ENCODE results near the gene PLCB1.

Gene PLCB1

DNA sequence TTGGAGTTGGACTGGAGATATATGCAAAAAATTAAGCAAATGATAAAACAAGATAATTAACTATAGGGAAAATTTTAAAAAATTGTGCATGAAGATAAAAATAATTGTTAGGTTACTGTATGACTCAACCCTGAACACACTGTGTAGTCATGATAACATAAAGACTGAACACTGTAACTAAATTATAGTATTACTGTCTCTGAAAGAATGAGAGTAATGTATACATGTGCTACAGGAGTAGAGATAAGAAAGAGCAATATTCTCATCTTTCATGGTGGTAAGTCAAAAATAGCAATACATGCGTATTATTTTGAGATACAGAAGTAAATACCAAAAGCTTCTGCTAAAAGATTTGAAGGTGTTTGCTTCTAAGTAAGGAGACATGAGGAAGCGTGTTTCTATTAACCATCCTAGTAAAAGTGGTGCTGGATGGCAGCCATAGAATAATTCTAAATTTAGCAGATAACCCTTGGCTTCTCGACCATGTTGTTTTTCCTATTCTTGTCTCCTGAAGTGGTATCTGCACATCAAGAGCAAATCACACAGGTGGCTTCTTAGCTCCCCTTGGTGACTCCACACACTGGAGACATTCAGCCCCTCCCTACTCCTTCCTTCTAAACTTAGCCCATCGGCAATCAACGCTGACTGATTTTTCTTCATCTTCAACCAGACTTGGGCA lies 546.2 kb downstream of the PLCB1 start:
- no peak for DNase-seq

DNA sequence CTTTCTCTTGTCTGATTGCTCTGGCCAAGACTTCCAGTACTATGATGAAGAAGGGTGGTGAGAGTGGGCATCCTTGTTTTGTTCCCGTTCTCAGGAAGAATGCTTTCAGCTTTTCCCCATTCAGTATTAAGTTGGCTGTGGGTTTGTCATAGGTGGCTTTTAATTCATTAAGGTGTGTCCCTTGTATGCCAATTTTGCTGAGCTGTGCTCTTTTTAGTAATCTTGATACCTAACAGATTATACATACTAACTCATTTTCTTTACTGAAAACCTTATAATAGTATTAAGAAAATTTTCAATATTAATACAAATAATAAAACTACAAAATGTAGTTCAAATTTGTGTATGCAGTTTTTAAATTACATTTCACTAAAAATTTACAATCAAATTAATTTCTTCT lies 557.3 kb downstream of the PLCB1 start:
- DNase-seq = no peak

GRCh38 chr20:8690074-8690473 lies 558.0 kb downstream of the PLCB1 start:
- no peak for DNase-seq

GRCh38 chr20:8693709-8694108 lies 561.6 kb downstream of the PLCB1 start:
- no peak for DNase-seq

GRCh38 chr20:8700756-8701155 lies 568.7 kb downstream of the PLCB1 start:
- no peak for DNase-seq

GRCh38 chr20:8706961-8707700 lies 575.1 kb downstream of the PLCB1 start:
- no peak for DNase-seq

DNA sequence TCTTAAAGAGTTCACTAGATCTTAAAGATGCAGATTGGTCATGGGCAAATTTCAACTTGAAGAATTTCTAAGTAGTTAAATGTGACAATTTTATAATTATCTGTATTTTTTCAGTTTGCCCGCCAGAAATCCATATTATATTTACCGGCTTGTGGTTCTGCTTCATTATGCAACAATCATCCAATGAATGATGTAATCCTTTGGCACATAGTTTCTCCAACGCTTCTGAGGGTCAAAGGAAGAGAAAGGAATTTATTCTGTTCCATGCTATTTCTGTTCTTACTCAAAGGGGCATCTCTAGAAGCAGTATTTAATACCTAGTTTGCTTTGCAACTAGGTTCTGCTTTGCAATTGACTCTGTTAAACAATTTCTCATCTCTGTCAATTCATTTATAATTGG lies 577.6 kb downstream of the PLCB1 start:
- DNase-seq = no peak

DNA sequence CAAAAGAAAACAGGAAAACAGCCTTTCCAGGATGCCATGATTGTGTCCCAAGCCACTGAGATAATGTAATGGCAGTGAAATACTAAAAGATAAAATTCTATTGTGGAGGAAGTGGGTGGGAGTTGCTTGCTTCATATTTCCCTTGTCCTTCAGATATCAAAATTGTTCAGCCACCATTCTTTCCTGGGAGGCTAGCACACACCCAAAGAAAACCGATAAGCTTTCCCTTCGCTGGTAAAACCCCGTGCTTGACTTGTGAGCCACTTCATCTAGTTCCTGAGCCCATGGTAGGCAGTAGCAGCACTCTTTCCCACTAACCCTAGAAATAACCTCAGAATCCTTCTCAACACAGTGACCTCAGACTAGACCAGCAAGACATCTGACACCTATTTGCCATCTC lies 579.4 kb downstream of the PLCB1 start:
- DNase-seq = no peak

- DNase-seq = no peak
Measured at GRCh38 chr20:8714206-8714605, 582.1 kb downstream of the PLCB1 start.

- no peak for DNase-seq
Measured at GRCh38 chr20:8718279-8718678, 586.2 kb downstream of the PLCB1 start.

DNA sequence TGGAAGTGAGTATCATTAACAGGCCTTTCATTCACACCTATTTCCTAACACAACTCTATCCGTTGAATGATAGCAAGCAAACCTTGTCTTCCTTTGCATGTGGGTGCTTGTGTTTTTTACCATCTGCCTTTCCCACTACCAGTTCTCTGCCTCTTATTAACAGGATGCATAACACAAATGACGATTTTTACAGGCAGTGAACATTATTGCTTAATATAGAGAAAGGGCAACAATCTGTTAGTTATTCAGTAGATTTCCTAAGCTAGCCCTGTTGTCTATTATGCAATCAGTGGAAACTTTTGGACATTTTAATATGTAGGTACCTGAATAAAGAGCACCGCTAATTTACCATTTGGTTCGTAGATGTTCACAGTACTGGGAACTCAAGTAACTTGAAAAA lies 588.0 kb downstream of the PLCB1 start:
- no peak for DNase-seq

DNA sequence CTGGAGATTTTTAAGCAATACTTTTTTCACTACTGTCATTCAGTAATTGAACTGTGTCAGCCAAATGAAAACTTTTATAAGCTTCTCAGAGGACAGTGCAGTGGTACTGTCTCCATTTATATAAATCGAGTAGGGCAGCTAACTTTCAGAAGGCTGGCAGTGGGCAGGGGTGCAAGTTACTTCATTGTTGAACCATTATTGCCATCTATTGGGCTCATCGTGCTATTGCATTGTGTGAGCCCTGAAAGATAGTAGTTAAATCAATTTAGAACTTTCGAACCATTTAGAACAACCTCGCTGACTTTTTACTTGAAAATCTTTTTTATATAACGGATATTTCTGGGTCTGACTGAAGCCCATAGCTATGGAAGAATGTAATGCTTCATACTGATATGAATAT lies 589.0 kb downstream of the PLCB1 start:
- DNase-seq = no peak

GRCh38 chr20:8722277-8722928 lies 590.3 kb downstream of the PLCB1 start:
- no peak for DNase-seq

DNA sequence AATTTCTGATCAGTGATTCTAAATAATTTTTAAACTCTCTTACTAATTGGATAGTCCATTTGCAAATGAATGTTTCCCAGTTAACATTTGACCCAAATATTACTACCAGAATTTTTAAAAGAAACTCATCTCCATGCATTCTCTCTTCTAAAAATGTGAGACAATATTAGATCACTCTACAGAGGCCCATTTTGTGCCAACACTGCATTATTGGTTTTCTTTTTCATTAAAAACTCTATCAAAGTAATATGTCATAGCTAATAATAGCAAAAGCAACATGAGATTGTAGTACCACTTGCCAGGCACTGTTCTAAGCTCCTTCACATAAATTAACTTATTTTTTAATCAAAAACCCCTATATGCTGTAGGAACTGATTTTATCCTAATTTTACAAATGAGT lies 591.2 kb downstream of the PLCB1 start:
- DNase-seq = no peak

DNA sequence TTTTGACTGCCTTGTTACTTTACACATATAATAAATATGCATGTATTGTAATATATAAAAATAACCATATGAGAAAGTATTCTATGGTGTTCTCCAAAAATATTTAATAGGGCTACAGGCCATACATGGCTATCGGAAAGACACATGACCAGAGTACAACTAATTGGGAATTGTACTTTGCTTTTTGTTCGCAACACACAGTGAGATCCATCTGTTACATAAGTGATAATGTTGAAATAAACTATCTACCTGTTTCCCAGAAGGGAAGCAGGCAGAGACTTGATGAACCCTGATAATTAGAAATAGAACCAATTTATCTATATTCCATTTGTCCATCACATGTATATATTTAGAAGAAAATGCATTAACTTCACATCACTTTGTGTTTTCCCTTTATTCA lies 592.8 kb downstream of the PLCB1 start:
- no peak for DNase-seq

DNA sequence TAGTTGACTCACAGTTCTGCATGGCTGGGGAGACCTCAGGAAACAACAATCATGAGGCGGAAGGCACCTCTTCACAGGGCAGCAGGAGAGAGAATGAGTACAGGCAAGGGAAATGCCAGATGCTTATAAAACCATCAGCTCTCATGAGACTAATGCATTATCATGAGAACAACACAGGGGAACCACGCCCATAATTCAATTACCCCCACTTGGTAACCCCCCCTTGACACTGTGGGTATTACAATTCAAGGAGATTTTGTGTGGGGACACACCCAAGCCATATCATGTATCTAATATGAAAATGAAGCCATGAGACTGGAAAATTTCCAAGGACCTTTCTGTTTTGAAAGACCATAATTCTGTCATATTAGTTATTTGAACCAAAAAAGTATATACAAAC lies 594.4 kb downstream of the PLCB1 start:
- no peak for DNase-seq

GRCh38 chr20:8735014-8735413 lies 602.9 kb downstream of the PLCB1 start:
- no peak for DNase-seq

- no peak for DNase-seq
Measured at GRCh38 chr20:8735674-8736073, 603.6 kb downstream of the PLCB1 start.

DNA sequence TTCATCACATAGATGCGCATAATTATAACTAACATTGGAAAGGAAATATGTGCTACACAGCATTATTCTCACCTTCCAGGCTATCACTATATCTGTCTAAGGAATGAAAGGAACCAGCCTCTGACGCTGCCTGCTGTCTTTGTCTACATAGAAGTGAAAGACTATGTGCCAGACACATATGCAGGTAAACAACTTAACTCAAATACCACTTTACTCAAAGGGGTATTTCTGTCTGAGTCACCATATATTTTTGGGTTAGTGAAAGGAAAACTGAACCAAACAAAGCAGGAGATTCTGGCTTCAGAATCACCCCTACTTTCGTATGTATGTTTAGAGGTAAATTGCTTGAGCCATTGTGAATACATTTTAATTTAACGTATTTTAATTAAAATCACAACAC lies 608.2 kb downstream of the PLCB1 start:
- DNase-seq = no peak

GRCh38 chr20:8744228-8744844 lies 612.3 kb downstream of the PLCB1 start:
- no peak for DNase-seq

DNA sequence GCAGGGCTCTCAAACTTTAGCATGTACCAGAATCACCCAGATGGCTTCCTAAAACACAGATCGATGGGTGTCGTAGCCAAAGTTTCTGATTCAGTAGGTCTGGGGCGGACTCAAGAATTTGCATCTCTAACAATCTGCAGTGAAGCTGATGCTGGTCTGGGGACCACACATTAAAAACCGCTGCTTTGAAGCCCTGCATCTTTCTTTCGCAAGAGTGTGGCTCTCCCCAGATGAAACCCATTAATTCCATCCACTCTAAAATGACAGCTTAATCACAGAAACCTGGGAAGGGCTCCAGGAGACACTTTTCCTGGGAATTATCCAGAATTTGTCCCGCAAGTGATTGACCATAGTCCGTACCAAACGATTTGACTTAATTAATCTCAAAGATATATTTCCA lies 617.0 kb downstream of the PLCB1 start:
- no peak for DNase-seq

- DNase-seq = no peak
Measured at GRCh38 chr20:8749986-8750385, 617.9 kb downstream of the PLCB1 start.

- DNase-seq = no peak
Measured at GRCh38 chr20:8755340-8756118, 623.5 kb downstream of the PLCB1 start.

Measured in DMS79 (cell line).